ENCODE results near the gene WDR90.

The WDR90 gene

DNA sequence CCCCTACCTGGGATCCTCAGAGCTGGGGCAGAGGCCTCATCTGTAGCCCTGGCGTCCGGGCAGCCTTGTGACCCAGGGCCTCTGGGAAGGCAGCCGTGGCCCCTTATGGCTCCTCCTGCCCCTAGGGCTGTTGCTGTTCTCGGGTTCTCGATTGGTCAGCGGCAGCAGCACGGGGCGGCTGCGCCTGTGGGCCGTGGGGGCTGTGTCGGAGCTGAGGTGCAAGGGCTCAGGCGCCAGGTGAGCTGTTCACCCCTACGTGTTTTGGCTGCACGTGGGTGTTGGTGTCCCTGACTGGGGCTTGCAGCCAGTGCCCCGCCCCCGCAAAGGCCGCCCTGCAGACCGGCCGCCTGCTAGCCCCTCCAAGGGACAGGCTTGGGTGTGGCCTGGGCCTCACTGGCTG, 12.9 kb downstream of the WDR90 start:
- no peak for DNase-seq

DNA sequence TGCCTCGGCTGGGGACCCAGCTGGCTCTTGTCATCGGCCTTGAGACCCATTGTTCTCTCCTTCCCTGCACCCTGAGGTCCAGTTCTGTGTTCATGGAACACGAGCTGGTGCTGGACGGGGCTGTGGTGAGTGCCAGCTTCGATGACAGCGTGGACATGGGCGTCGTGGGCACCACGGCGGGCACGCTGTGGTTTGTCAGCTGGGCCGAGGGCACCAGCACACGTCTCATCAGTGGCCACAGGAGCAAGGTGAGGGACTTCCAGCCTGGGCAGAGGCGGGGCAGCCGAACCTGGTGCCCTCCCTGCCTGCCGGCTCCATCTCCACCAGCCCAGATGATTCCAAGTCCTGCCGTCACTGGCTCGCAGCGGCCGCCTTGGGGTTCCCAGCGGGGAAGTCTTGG, 13.4 kb downstream of the WDR90 start:
- DNase-seq: no peak

DNA sequence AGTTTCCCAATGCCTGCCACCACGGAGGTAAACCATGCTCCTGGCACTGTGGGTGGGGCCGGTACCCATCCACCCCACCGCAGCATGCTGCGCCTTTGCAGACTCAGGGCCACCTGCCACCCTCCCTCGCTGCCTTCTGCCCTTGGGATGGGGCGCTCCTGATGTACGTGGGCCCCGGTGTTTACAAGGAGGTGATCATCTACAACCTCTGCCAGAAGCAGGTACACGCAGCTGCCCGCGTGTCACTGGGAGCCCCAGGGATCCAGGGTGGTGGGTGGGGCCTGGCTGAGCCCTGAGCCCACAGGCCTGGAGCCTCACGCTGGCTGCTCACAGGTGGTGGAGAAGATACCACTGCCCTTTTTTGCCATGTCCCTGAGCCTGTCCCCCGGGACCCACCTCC, 17.4 kb downstream of the WDR90 start:
- DNase-seq: no peak

DNA sequence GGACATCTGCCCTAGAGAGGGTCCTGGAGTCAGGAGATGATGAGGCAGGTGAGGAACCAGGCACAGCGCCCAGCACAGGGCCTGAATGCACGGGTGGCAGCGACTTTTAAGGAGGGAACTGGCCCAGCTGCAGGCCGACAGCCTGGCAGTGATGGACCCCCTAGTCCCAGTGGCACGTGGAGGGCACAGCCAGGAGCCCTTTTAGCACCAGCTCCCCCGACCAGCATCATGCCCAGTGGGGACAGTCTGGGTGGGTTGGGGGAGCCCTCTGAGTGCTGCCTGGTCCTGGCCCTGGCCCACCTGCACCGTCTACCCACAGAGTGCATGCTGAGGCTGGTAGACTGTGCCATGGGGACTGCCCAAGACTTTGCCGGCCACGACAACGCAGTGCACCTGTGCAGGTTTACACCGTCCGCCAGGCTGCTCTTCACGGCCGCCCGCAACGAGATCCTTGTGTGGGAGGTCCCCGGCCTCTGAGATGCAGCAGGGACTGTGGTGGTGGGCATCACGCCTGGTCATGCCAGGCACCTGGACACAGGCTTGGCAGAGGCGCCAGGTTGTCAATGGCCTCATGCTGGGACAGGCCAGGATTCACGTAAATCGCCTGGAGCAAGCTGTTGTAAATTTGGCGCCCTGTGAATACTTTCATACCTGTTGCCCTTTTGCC, 18.1 kb downstream of the WDR90 start:
- DNase-seq: no peak

DNA sequence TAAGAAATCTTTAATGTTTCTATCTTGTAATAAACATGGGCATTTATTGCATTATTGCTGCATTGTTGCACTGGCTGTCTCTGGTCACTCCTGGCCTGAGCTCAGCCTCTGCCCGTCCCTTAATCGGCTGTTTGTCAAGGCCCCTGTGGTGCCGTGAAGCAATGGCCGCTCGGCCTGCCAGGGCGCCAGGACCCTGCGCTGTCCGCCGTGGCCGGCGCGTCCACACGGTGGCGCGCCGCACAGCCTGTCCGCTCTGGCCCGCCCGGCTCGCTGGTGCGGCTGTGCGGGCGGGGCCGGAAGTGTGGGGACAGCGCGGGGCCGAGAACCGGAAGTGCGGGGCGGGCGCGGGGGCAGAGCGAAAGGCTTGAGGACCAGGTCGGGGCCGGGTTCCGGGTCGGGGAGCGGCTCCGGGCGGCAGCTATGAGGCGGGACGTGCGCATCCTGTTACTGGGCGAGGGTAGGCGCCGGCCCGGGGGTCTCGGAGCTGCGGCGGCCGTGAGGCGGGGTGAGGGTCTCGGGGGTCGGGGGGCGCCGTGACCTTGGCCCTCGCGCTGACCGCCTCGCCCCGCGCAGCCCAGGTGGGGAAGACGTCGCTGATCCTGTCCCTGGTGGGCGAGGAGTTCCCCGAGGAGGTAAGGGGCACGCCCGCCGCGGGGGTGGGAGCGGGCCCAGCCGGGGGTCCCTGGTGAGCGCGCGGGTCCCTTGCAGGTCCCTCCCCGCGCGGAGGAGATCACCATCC, 18.8 kb downstream of the WDR90 start, which contains the start of gene RHOT2:
TSS of gene RHOT2 (plus strand) at position 353 of the 739 bp plus-strand sequence. CDS start at position 421, 68 bp downstream.
- DNase-seq: no peak

DNA sequence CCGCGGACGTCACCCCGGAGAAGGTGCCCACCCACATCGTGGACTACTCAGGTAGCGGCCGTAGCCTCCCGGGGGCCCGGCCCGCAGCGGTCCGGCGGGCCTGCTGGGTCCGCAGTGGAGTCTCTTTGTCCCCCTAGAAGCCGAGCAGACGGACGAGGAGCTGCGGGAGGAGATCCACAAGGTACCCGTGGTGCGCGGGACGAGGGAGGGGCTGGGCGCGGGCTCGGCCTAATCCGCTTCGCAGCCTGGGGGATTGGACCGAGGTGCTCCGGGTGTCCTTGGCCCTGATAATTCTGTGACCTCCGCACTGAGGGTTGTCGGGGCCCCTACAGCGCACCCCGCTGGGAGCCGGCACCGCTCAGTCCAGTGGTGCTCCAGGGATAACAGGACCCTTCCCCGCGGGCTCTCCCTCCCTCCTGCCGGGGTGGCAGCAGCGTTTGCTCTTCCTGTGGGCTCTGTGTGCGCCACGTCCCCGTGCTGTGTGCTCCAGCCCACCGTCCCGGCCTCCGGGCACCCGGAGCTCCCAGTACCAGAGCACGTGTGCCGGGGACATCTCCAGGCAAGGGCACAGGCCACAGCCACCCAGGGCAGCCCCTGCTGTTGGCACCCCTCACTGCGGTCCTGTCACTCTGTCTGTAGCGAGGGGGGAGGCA, 19.5 kb downstream of the WDR90 start:
- no peak for DNase-seq

DNA sequence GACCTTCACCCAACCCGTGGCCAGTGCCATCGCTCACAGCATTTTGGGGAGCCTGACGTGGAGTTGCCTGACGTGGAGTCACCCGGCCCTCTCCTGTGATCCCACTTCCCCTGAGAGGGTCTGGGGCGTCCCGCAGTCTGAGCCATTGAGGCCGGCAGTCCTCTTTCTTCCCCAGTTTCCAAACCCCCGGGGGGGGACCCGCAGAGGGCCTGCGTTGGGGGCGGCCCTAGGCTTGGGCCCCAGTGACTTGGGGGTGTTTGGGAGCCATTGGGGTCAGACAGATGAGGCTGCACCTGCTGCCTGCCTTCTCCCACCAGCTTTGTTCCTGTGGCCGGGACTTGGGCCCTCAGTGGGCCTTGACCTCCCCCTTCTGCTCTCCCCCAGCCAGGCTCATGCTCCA, 20.5 kb downstream of the WDR90 start:
- DNase-seq: no peak

DNA sequence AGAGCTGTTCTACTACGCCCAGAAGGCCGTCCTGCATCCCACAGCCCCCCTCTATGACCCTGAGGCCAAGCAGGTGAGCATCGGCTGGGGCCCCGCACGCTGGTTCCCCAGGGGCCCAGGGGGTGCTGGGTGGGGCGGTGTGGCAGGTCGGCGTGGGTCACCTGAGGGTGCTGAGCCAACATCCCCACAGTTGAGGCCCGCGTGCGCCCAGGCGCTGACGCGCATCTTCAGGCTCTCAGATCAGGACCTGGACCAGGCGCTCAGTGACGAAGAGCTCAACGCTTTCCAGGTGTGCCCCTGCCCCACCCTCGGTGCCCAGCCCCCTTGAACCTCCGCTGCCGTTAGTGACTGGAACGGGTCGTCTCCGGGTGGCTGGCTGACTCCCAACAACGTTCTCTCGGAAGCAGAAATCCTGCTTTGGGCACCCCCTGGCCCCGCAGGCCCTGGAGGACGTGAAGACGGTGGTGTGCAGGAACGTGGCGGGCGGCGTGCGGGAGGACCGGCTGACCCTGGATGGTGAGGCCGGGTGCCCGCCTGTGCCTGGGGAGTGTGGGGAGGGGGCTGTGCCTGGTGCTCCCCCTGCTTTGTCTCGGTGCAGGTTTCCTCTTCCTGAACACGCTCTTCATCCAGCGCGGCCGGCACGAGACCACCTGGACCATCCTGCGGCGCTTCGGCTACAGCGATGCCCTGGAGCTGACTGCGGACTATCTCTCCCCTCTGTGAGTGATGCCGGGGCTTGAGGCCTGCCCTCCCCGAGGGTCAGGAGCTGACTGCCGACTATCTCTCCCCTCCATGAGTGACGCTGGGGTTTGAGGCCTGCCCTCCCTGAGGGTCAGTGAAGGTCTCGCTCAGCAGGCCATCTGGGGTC, 21.6 kb downstream of the WDR90 start:
- no peak for DNase-seq

DNA sequence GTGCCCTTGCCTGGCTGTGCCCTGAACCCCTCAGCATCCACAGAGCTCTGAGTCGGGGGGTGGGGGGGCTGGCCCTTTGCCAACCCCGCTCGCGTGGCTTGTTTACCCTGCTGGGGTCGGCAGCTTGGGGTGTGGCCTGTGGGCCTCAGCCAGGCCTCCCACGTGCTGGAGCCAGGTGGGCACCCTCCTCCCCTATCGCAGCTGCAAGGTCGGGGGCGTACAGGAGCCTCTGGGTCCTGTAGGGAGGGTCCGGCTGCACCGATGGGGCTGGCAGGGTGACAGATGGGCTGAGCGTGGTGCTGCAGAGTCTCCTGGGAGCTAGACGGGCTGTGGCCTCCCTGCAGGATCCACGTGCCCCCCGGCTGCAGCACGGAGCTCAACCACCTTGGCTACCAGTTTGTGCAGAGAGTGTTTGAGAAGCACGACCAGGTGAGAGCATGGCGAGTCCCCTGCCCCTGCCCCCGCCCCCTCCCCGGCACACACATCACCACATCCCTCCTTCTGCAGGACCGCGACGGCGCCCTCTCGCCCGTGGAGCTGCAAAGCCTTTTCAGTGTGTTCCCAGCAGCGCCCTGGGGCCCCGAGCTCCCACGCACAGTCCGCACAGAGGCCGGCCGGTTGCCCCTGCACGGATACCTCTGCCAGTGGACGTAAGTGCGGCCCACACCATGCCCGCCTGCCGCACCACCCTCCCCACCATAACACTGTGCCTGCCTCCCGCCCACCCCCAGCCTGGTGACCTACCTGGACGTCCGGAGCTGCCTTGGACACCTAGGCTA, 22.4 kb downstream of the WDR90 start:
- no peak for DNase-seq

DNA sequence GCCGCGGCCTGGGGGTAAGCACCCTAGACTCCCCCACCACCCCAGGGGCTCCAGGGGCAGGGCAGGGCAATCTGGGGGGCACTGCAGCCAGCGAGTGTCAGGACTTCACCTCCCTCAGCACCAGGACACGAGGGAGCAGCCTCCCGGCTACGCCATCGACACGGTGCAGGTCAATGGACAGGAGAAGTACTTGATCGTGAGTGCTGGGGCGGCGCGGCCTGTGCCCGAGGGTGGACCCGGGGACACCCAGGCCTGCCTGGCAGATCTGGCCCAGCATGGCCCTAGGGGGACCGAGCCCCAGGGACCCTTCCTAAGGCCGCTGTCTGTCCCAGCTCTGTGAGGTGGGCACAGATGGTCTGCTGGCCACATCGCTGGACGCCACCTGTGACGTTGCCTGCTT, 23.2 kb downstream of the WDR90 start:
- DNase-seq: no peak

DNA sequence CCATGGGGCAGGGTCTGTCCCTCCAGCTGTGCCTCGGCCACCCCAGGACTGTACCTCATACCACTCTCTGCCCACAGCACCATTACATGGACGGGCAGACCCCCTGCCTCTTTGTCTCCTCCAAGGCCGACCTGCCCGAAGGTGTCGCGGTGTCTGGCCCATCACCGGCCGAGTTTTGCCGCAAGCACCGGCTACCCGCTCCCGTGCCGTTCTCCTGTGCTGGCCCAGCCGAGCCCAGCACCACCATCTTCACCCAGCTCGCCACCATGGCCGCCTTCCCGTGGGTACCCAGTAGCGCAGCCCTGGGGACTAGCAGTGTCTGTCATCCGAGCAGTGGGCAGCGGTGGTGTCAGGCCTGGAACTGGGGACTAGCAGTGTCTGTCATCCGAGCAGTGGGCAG, 23.7 kb downstream of the WDR90 start:
- no peak for DNase-seq

DNA sequence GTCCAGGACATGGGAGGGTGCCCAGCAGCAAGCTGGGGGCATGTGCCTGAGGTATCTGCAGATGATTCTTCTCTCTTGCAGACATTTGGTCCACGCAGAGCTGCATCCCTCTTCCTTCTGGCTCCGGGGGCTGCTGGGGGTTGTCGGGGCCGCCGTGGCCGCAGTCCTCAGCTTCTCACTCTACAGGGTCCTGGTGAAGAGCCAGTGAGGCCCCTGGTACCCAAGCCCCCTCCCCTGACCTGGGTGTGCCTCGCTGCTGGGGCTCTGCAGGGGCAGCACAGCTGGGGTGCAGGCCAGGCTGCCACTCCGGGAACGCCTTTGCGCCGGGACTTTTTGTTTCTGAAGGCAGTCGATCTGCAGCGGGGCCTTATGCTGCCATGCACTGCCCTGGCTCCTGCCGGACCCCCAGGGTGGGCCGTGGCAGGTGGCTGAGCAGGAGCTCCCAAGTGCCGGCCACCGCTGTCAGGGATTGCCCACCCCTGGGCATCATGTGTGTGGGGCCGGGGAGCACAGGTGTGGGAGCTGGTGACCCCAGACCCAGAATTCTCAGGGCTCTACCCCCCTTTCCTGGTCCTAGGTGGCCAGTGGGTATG, 24.3 kb downstream of the WDR90 start:
- DNase-seq: no peak

DNA sequence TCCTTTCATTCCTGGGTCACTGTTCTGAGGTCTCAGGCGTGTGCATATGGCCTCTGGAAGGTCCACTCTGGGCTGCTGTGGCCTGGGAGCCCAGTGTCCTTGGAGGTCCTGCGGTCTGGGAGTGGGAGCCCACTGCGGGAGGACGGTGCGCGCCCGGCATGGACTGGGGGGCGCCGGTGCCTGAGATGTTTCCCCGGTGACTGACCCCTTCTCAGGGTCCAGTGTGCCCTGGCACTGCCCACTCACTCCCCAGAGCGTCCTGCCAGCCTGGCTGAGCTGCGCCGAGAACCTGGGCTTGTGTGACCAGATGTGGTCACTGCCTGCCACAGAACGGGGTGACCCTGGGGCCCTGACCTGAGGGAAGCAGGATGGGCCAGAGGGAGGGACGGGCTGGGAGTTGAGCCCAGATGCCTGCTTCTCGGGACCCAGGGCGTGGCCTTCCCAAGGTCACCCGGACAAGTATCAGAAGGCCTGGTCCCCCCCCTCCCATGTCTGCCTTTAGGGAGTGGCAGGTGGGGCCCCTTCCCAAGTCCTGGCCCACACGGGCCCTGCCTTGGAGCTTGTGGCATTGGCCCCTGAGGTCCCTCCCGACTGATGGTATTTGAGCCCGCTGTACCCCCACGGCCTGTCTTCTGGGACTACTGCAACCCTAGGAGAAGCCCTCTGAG, 25.2 kb downstream of the WDR90 start:
- DNase-seq: no peak

DNA sequence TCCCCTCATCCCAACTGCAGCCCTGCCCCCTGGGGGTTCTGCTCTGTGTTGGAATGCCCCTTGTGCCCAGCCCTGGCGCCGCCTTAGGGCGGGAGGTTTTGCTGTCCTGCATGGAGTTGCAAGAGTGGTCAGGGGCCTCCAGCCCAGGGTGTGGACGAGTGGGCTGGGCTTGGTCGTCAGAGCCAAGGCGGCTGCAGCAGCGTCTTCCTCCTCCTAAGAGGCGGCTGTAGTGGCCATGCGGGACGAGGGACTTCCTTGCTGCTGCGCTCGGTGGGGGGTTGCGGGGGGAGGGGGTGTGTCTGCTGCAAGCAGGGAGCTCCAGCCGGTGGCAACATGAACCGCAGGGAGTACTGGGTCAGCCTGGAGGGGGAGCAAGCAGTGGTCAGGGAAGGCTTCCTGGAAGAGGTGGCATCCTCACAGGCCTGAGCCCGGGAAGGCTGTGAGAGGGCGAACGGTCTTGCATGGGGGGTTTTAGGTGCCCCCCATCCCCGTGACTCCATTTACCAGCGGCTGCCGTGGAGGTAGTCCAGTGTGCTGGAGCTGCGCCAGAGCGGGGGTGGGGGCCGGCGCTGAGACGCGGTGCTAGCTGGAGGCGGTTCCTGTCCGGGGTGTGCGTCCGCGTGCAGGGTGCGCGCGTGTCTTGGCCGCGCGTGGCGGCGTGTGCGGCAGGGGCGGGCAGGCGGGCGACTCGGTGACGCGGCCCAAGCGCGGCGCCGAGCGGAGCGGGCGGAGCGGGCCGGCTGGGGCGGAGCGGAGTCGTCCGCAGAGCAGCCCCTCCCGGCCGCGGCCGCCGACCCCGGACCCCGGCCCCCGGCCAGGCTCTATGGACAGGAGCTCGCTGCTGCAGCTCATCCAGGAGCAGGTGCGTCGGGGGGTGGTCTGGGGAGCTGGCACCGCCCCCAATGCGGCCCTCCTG, 26.1 kb downstream of the WDR90 start, which contains the start of gene RHBDL1:
TSS of gene RHBDL1 (plus strand) at position 704 of the 916 bp plus-strand sequence. CDS start at position 824, 120 bp downstream.
- no peak for DNase-seq

DNA sequence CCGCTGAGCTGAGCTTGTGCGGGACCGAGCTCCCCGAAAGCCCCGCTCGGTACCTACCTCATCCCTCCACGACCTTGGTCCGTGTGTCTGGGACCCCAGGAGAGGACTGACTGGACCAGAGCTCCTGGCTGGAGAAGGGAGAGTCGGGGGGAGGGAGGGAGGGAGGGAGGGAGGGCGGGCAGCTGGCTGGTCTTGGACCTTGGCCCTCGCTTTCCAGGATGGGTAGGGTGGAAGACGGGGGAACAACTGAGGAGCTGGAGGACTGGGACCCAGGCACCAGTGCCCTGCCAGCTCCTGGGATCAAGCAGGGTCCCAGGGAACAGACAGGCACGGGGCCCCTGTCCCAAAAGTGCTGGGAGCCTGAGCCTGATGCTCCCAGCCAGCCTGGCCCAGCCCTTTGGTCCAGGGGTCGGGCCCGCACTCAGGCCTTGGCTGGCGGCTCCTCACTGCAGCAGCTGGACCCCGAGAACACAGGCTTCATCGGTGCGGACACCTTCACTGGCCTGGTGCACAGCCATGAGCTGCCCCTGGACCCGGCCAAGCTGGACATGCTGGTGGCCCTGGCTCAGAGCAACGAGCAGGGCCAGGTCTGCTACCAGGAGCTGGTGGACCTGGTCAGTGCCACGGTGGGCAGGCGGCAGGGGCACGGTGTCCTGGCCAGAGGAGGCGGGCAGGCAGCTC, 26.9 kb downstream of the WDR90 start:
- no peak for DNase-seq

DNA sequence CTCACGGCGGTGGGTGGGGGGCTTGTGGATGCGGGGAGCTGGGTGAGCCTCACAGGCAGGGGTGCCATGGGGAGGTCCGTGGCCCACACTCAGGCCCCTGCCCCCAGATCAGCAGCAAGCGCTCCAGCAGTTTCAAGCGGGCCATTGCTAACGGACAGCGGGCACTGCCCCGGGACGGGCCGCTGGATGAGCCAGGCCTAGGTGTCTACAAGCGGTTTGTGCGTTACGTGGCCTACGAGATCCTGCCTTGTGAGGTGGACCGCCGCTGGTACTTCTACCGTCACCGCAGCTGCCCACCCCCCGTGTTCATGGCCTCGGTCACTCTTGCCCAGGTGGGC, 27.4 kb downstream of the WDR90 start:
- no peak for DNase-seq

DNA sequence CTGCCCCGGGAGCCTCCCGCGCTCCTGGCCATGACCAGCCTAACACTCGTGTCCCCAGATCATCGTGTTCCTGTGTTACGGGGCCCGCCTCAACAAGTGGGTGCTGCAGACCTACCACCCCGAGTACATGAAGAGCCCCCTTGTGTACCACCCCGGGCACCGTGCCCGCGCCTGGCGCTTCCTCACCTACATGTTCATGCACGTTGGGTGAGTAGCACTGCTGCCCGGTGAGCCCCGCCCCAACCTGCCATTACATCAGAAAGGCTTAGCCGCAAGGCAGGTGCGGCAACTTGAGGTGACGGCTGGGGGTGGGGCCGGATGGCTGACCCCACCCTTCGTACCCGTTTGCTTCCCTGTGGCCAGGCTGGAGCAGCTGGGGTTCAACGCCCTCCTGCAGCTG, 27.7 kb downstream of the WDR90 start:
- DNase-seq: no peak

DNA sequence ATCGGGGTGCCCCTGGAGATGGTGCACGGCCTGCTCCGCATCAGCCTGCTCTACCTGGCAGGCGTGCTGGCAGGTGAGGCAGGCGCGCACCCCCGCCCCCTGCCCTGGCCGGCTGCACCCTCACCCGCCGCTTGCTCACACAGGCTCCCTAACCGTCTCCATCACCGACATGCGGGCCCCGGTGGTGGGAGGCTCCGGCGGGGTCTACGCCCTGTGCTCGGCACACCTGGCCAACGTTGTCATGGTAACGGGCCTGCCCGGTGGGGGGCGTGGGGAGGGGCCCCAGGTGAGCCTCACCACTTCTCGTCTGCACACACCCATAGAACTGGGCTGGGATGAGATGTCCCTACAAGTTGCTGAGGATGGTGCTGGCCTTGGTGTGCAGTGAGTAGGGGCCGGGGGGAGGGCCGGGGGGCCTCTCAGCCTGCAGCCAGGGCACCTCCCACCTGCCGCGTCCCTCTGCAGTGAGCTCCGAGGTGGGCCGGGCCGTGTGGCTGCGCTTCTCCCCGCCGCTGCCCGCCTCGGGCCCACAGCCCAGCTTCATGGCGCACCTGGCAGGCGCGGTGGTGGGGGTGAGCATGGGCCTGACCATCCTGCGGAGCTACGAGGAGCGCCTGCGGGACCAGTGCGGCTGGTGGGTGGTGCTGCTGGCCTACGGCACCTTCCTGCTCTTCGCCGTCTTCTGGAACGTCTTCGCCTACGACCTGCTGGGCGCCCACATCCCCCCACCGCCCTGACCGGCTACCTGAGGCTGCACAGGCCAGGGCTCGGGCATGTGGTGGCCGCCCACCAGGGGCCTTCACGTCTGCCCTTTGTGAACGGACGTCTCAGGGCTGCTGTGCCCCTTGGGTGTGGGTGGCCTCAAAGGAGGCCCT, 28.4 kb downstream of the WDR90 start:
- DNase-seq: no peak
